A549 treated with AZD9567 at 1 μM for 4 hours (cell line): ENCODE results near the gene C1GALT1C1L. TPM values are rescaled to one million over a fixed set of nuclear protein-coding genes. Genes with fewer than 3 reads are reported as not detected.

Experiments
- total RNA-seq: library from RNA; stranded (reverse); fragments of 200-300 nt; extraction: Qiagen RNA extraction; gene quantifications from 5 replicates; pipeline ENCODE4 v1.2.3, GENCODE V29; 2022; ENCODE audit not compliant: insufficient read depth

Gene C1GALT1C1L
- 1.9 to 6.2 TPM (median 2.0 TPM) in 5 replicates for total RNA-seq

GRCh38 chr2:43676322-43677050, at the start of gene C1GALT1C1L:
Gene C1GALT1C1L, minus strand, starts transcription at chr2:43676429. Its CDS starts 107 bp downstream, at chr2:43676322.

GRCh38 chr2:43637030-43637803, 39.0 kb downstream of the C1GALT1C1L start, which contains the start of gene PLEKHH2:
Gene PLEKHH2, plus strand, starts transcription at chr2:43637260. Its CDS starts 7,414 bp downstream, at chr2:43644674.

Other genes starting within 250 kb of the C1GALT1C1L start
- 21.9 to 24.1 TPM (median 21.9 TPM) in 5 replicates for gene THADA, start 80.4 kb downstream of the C1GALT1C1L start, total RNA-seq
- 1.5 to 2.2 TPM (median 1.8 TPM) in 5 replicates for gene PLEKHH2, start 39.2 kb downstream of the C1GALT1C1L start, total RNA-seq
- gene DYNC2LI1, start 97.6 kb upstream of the C1GALT1C1L start, total RNA-seq = 6.3 to 16.4 TPM (median 15.1 TPM) in 5 replicates
- 0.03 TPM in 1 of 5 replicates, not detected in the others for gene ABCG5, start 162.4 kb upstream of the C1GALT1C1L start, total RNA-seq
- not detected in 5 replicates for gene ABCG8, start 162.5 kb upstream of the C1GALT1C1L start, total RNA-seq